Body of pancreas (tissue), 4 donors: ENCODE results near the gene FAM83F. TPM values are rescaled to one million over a fixed set of nuclear protein-coding genes. Genes with fewer than 3 reads are reported as not detected.

Source experiments
- ATAC-seq: fragments of 150-250 bp; one replicate; pipeline ENCODE4 v1.9.1; 2016
- DNase-seq, 4 donors: peaks; one replicate each; pipeline ENCODE4 v3.0.0-alpha.2; 2019
- H3K27ac ChIP-seq, 4 donors: fragments of 200-600 bp; sonication (generic); 1 replicate in 3 of 4; 2 replicates in 1 of 4; pipeline versions ENCODE4 v1.5.1 to v1.6.1; 2016 to 2019; ENCODE audit warnings: mild to moderate bottlenecking in 1 of 4, mixed read lengths in 1 of 4, moderate library complexity in 1 of 4
- H3K27me3 ChIP-seq, 2 donors: fragments of 200-600 bp; sonication (generic); one replicate each; pipeline ENCODE4 v1.6.0; 2016; ENCODE audit warnings: mild to moderate bottlenecking in 1 of 2
- H3K36me3 ChIP-seq, 2 donors: fragments of 200-600 bp; sonication (generic); replicated peaks in 1 of 2; 2 replicates each; pipeline ENCODE4 v1.5.1; 2016; ENCODE audit warnings: low read depth in 2 of 2; ENCODE audit not compliant: insufficient read depth in 1 of 2
- H3K4me1 ChIP-seq: fragments of 200-600 bp; sonication (generic); one replicate; pipeline ENCODE4 v1.6.0; 2016
- H3K4me3 ChIP-seq, 2 donors: fragments of 200-600 bp; sonication (generic); 1 replicate in 1 of 2; 2 replicates in 1 of 2; pipeline ENCODE4 v1.5.1; 2016 to 2019
- H3K9me3 ChIP-seq, 3 donors: fragments of 200-600 bp; sonication (generic); 1 replicate in 2 of 3; 2 replicates in 1 of 3; pipeline ENCODE4 v1.5.1; 2016
- POLR2A ChIP-seq, 3 donors: fragments of 450-650 bp; IDR thresholded peaks; one replicate each; pipeline ENCODE4 v1.6.1; 2016; ENCODE audit warnings: antibody characterized with exemption in 3 of 3, mild to moderate bottlenecking in 2 of 3
- WGBS, 2 donors: methylation state at CpG; one replicate each; pipeline ENCODE4 v1.1.5; 2017; 5-methylcytosine and 5-hydroxymethylcytosine counted together
- intact Hi-C: fragments of 100-400 bp; cut with DNase I; formaldehyde crosslinking; loops from one replicate; pipeline ENCODE4 v1.15.1; 2023
- total RNA-seq, 2 donors: library from RNA; depleted of rRNA; stranded (reverse); fragments of >200 nt; gene quantifications; one replicate each; pipeline ENCODE4 v1.1.0, GENCODE V29; 2016
- TF ChIP-seq, protein P1 (sequence below), 7 experiments: fragments of 450-650 bp in 4 of 7; fragments of 200-600 bp in 3 of 7; sonication (generic) in 3 of 7; IDR thresholded peaks; one replicate each; pipeline ENCODE4 v1.5.1; 2016 to 2019; ENCODE audit warnings: antibody characterized with exemption in 7 of 7

FAM83F gene
- total RNA-seq, 2 donors from 2014 or later: 8.9 to 9.1 TPM

GRCh38 chr22:40028098-40028425, 33.3 kb downstream of the FAM83F start:
- TF ChIP-seq, protein P1, sequence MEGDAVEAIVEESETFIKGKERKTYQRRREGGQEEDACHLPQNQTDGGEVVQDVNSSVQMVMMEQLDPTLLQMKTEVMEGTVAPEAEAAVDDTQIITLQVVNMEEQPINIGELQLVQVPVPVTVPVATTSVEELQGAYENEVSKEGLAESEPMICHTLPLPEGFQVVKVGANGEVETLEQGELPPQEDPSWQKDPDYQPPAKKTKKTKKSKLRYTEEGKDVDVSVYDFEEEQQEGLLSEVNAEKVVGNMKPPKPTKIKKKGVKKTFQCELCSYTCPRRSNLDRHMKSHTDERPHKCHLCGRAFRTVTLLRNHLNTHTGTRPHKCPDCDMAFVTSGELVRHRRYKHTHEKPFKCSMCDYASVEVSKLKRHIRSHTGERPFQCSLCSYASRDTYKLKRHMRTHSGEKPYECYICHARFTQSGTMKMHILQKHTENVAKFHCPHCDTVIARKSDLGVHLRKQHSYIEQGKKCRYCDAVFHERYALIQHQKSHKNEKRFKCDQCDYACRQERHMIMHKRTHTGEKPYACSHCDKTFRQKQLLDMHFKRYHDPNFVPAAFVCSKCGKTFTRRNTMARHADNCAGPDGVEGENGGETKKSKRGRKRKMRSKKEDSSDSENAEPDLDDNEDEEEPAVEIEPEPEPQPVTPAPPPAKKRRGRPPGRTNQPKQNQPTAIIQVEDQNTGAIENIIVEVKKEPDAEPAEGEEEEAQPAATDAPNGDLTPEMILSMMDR (IDR thresholded peaks at IDR 0.05): no peak
- no peak for TF ChIP-seq POLR2A (IDR thresholded peaks at IDR 0.05)
- H3K27ac ChIP-seq: no peak overlapping the region
- no peaks in the 10 kb centered on the region for H3K4me1 ChIP-seq
- no peaks in the 10 kb centered on the region for H3K27me3 ChIP-seq
- ATAC-seq (no peak), DNase-seq (no peak)
- no peaks in the 10 kb centered on the region for H3K9me3 ChIP-seq
- peaks cover 0 to 2% of the 10 kb centered on the region in 2 donors for H3K36me3 ChIP-seq
- WGBS, 2 donors: 87 to 97% methylated on average over 6 of the region's 6 CpGs
- intact Hi-C loops: loop anchor here (5.0 kb wide), 1 partner anchor 96 kb away; no protein-coding TSS in a partner anchor
- no peak overlapping the region for H3K4me3 ChIP-seq

DNA sequence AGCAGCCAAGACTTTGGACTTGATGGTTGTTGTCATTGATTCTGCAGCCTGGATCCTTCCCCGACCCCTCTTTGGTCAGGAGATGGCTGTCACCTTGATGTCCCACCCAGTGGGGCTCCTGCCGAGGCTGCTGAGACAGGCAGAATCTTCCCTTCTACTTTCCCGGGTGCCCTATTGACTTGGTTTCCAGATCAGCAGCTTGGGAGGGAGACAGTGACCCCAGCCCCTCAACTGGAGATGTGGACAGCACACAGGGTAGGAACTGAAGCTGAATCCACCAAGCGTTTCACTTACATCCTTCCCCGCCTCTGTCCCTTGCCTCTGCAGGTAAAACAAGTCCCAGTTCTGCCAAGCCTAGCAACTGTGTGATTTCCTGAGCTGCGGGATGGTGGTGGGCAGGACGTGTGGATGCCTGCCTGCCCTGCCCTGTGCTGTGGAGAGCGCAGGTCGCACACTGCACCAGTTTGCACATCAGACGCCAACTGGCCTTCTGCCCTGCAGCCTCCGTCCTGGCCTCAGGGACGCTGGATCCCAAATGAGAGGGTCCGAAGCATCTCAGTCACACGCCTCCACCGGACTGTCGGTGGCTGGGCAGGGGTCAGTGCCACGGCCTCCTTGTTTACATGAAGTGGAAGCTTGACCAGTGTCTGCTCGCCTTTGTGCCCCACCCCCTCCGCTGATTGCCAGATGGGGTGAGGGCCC, 34.6 kb downstream of the FAM83F start:
- Histone ChIP-seq H3K27ac (no peak overlapping the region), H3K36me3 (peaks cover 0 to 2% of the 10 kb centered on the region in 2 donors), H3K4me3 (no peak overlapping the region), H3K9me3 (no peaks in the 10 kb centered on the region), H3K4me1 (no peaks in the 10 kb centered on the region), H3K27me3 (no peaks in the 10 kb centered on the region)
- 90 to 92% methylated on average over 17 to 18 of the region's 19 CpGs for WGBS, 2 donors
- ATAC-seq (no peak), DNase-seq (peak in 1 of 4 donors; percentile 2)
- no peak for TF ChIP-seq POLR2A (IDR thresholded peaks at IDR 0.05)
- TF ChIP-seq, protein P1 (IDR thresholded peaks at IDR 0.05): no peak
- intact Hi-C loops: loop anchor here (5.0 kb wide), 1 partner anchor 97 kb away; no protein-coding TSS in a partner anchor

GRCh38 chr22:40030026-40030757, 35.4 kb downstream of the FAM83F start:
- 90 to 98% methylated on average over 8 to 11 of the region's 13 CpGs for WGBS, 2 donors
- TF ChIP-seq, protein P1 (IDR thresholded peaks at IDR 0.05): no peak
- no peak for TF ChIP-seq POLR2A (IDR thresholded peaks at IDR 0.05)
- no peak overlapping the region for H3K4me3 ChIP-seq
- no peaks in the 10 kb centered on the region for H3K27me3 ChIP-seq
- peaks cover 0 to 2% of the 10 kb centered on the region in 2 donors for H3K36me3 ChIP-seq
- no peaks in the 10 kb centered on the region for H3K4me1 ChIP-seq
- ATAC-seq (no peak), DNase-seq (no peak)
- intact Hi-C loops: loop anchor here (5.0 kb wide), 1 partner anchor 493 kb away; no protein-coding TSS in a partner anchor
- H3K9me3 ChIP-seq: no peaks in the 10 kb centered on the region
- H3K27ac ChIP-seq: no peak overlapping the region

- 84 to 85% methylated on average over 4 of the region's 4 CpGs for WGBS, 2 donors
- no peaks in the 10 kb centered on the region for H3K4me1 ChIP-seq
- intact Hi-C loops: loop anchor here (5.0 kb wide), 1 partner anchor 493 kb away; no protein-coding TSS in a partner anchor
- H3K36me3 ChIP-seq: peaks cover 0 to 2% of the 10 kb centered on the region in 2 donors
- no peak overlapping the region for H3K27ac ChIP-seq
- no peak for ATAC-seq
- H3K4me3 ChIP-seq: no peak overlapping the region
- no peak for TF ChIP-seq POLR2A (IDR thresholded peaks at IDR 0.05)
- TF ChIP-seq, protein P1 (IDR thresholded peaks at IDR 0.05): no peak
- no peak for DNase-seq
- no peaks in the 10 kb centered on the region for H3K27me3 ChIP-seq
- no peaks in the 10 kb centered on the region for H3K9me3 ChIP-seq
These were observed 36.0 kb downstream of the FAM83F start for GRCh38 chr22:40030758-40031095.
